ENCODE data around the gene BZW2.

Gene BZW2

GRCh38 chr7:16724344-16724743, 78.4 kb downstream of the BZW2 start:
- DNase-seq, result no peak

GRCh38 chr7:16726189-16726588, 80.2 kb downstream of the BZW2 start:
- no peak for DNase-seq

DNA sequence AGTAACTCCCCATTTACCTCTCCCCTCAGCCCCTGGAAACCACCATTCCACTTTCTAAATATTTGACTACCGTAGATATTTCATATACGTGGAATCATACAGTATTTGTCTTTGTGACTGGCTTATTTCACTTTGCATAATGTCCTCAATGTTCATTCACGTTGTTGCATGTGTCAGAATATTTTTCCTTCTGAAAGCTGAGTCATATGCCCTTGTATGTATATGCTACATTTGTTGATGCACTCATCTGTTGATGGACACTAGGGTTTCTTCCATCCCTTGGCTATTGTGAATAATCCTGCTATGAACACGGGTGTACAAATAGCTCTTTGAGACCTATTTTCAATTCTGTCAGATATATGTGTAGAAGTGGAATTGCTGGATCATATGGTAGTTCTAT, 81.8 kb downstream of the BZW2 start:
- no peak for DNase-seq

DNA sequence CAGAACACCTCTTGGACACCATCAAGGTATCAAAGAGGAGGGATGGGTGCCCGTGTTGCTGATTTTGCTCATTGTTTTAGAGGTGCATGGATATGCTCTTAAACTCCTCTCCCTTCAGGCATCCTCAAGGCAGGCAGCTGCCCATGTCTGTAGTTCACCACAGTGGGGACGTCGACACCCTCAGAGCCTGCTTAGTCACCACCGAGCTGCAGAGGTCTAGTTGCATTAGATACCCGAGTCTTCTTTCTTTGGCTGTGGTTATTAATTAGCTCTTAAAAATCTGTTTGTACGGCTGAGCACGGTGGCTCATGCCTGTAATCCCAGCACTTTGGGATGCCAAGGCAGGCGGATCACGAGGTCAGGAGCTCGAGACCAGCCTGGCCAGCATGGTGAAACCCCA, 82.8 kb downstream of the BZW2 start:
- DNase-seq, result no peak

- DNase-seq, result no peak
Measured at GRCh38 chr7:16729541-16729940, 83.6 kb downstream of the BZW2 start.

GRCh38 chr7:16730937-16731336, 85.0 kb downstream of the BZW2 start:
- DNase-seq, result no peak

- no peak for DNase-seq
Measured at GRCh38 chr7:16732828-16733227, 86.8 kb downstream of the BZW2 start.

DNA sequence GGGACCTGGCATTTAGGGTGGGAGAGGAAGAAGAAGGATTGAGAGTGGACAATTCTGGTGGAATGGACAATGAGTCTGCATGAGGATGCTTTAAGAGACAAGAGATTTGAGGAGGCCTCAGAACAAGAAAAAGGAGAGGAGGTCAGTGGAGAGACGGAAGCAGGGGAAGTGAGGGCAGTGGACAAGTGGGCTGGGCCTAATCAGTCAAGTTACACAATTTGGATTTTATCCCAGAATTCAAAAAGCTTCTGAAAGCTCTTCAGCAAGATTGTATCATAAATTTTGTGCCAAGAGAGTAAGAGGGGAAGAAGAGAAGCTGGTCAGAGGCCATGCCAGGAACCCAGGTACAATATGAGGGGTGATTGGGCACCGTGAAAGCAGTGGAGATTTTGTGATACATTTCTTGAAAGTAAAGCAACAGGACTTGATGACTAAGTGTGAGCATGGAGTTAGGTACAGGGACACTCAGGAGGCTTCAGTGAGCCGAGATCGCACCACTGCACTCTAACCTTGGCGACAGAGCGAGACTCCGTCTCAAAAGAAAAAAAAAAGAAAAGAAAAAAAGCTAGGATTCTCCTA, 88.3 kb downstream of the BZW2 start:
- DNase-seq, result no peak

- no peak for DNase-seq
Measured at GRCh38 chr7:16735020-16735419, 89.0 kb downstream of the BZW2 start.

DNA sequence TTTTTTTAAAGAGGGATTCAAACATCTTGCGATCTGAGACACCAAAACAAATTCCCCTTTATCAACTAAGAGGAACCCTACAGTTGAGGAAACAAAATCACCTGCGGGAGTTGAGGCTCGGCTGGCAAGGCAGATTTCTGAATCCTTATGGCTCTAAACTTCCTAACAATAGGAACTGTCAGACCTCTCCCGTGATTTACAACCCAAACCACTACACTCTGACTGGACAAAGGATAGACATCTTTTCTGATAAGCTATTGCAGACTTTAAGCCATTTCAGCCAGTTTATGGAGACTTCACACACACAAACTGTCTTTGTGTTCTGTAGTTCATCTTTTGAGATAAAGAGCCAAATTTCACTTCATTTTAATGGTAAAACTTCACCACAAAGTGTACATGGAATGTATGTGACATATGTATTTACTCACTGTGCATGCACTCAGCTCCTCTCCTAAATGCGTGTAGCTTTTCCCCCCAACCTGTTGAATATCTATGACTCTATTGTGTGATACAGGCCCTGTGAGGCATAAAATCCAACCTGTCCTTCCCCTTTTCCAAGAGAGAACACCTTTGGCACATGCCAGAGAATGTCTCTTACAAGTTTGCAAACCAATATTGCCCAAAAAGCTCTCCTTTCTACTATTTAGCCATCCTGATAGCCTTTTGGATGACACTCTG, 92.2 kb downstream of the BZW2 start:
- no peak for DNase-seq

GRCh38 chr7:16739863-16740622, 94.1 kb downstream of the BZW2 start:
- no peak for DNase-seq

GRCh38 chr7:16740623-16740953, 94.6 kb downstream of the BZW2 start:
- DNase-seq, result no peak

DNA sequence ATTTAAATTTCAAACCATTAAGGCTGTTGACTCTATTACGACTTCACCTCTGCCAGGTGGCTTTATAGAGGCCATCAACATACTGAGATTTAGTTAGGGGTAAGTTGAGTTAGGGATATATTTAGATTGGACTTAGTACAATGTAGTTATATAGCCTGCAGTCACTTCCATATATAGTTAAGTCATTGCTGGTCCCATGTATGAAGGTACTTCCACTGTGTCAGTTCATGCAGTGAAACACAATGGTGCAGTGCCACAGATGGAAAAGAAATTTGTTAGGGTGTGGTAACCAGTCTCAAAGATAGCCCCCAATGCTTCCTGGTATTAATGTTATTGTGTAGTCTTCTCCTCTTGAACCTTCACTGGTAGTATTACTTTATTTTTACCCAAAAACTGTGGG, 95.0 kb downstream of the BZW2 start:
- no peak for DNase-seq

- no peak for DNase-seq
Measured at GRCh38 chr7:16741676-16742075, 95.7 kb downstream of the BZW2 start.

DNA sequence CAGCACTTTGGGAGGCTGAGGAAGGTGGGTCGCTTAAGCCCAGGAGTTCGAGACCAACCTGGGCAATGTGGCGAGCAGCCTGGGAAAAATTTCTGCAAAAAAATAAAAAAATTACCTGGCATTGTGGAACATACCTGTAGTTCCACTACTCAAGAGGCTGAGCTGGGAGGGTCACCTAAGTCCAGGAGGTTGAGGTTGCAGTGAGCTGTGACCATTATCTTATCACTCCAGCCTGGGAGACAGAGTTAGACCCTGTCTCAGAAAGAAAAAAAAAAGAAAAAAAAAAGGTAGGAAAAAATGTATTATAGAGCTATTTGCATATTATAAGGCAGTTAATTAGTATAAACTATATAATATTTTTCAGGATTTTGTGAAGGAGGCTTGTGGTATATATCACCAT, 96.6 kb downstream of the BZW2 start:
- DNase-seq, result no peak

DNA sequence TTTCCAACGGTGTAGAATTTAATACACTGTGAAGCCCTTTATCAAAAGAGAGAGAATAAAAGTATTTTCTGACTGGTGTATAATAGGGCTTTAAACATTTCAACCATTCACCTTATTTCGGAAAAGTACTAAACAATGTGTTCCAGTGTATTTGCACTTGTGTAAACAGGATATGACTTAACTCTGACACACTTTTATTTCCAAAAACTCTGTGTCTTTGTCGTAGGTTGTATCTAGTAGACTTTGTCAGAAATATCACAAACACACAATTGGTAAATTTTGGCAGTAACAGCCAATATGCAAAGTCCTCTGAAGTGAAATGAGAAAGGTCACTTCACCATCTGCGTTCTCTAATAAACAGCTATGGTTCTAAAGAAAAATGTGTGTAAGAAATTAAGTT, 97.3 kb downstream of the BZW2 start:
- DNase-seq, result no peak

DNA sequence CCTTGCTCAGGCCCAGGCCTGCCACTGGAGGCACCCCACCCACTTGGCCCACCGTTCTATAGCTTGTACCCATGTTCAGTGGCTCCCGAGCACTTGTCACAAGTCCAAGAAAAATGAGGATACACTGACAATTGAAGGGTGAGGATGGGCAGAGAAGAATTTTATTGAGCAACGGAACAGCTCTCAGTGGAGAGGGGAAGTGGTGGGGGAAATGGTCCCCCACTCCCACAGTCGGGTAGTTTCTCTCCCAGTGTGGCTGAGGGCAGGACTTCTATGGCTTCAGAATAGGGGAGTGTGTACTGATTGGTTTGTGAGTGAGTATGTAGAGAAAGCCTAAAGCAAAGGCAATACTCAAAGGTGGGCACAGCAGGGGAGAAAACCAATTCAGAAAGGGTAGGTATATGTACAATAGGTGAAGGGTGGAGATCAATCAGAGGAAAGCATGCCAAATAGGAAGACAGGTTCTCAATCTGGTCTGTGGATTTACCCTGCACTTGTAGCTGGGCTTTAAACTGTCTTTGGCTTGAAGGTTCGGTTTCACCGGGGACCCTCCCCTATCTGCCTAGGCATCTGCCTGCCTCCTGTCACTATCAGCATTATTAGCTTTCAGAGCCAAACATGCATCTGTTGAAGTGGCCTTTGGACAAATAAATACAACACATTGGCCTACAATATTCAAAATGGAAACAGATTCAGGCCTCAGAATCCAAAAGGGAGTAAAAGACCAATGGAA, 98.7 kb downstream of the BZW2 start:
- DNase-seq, result no peak

GRCh38 chr7:16745645-16746044, 99.7 kb downstream of the BZW2 start:
- DNase-seq, result no peak

GRCh38 chr7:16747102-16747501, 101.1 kb downstream of the BZW2 start:
- DNase-seq, result no peak

- DNase-seq, result peak; percentile 46 to 61
Measured at GRCh38 chr7:16753102-16753931, 107.3 kb downstream of the BZW2 start, which contains the start of gene TSPAN13. TSPAN13 (plus strand) TSS chr7:16753755; CDS start chr7:16753968, 213 bp downstream.

- DNase-seq, result peak in 1 of 2 donors; percentile 1
Measured at GRCh38 chr7:16753932-16754855, 108.2 kb downstream of the BZW2 start.
